H1 (cell line): ENCODE measurements around the gene EPB41L4B. TPM values are rescaled to one million over a fixed set of nuclear protein-coding genes. Genes with fewer than 3 reads are reported as not detected.

Experiments used
- CTCF ChIA-PET: fragments of 300-600 bp; sonication (Branson Sonifier 250); formaldehyde crosslinking; loops from one replicate; lab custom pipeline; 2021; ENCODE audit not compliant: partially characterized antibody; lab: Charles Lee
- POLR2A ChIA-PET: fragments of 300-600 bp; sonication (Branson Sonifier 250); formaldehyde crosslinking; loops from one replicate; lab custom pipeline; 2021; ENCODE audit warnings: inconsistent platforms; ENCODE audit not compliant: partially characterized antibody; lab: Charles Lee
- DNase-seq, 2 experiments: peaks; one replicate each; pipeline versions ENCODE4 v3.0.0 to v3.0.0-alpha.2; 2010 to 2022; ENCODE audit warnings: low spot score in 2 of 2, low read depth in 1 of 2, mixed read lengths in 1 of 2
- FAIRE-seq: peaks from 2 replicates; lab custom pipeline; 2011; peaks lifted over from hg19 to GRCh38; lab: Jason Lieb, UNC
- H2AFZ ChIP-seq: 2 replicates; pipeline ENCODE4 v1.8.1; 2012; ENCODE audit warnings: low read length, inconsistent platforms
- H2AK5ac ChIP-seq: 2 replicates; pipeline ENCODE4 v1.6.1; 2013; ENCODE audit warnings: low read depth, low read length
- H2BK120ac ChIP-seq: replicated peaks from 2 replicates; pipeline ENCODE3; 2013; ENCODE audit warnings: low read depth, low read length, inconsistent platforms
- H2BK12ac ChIP-seq: 2 replicates; pipeline ENCODE4 v1.6.1; 2013; ENCODE audit warnings: low read depth, low read length
- H2BK15ac ChIP-seq: 2 replicates; pipeline ENCODE4 v1.6.1; 2013; ENCODE audit warnings: low read length
- H2BK20ac ChIP-seq: 2 replicates; pipeline ENCODE4 v1.6.1; 2013; ENCODE audit warnings: low read length
- H2BK5ac ChIP-seq: 2 replicates; pipeline ENCODE4 v1.6.1; 2013; ENCODE audit warnings: low read depth, low read length
- H3K14ac ChIP-seq: 2 replicates; pipeline ENCODE4 v1.6.1; 2013; ENCODE audit warnings: inconsistent platforms; ENCODE audit not compliant: insufficient read length
- H3K18ac ChIP-seq: 2 replicates; pipeline ENCODE4 v1.6.1; 2013; ENCODE audit warnings: low read length; ENCODE audit errors: extremely low read depth
- H3K23ac ChIP-seq: 2 replicates; pipeline ENCODE4 v1.6.1; 2013; ENCODE audit warnings: inconsistent platforms; ENCODE audit not compliant: insufficient read length
- H3K23me2 ChIP-seq: 2 replicates; pipeline ENCODE4 v1.6.1; 2013; ENCODE audit warnings: low read depth, low read length
- H3K27ac ChIP-seq: 2 replicates; pipeline ENCODE4 v1.6.1; 2011; ENCODE audit warnings: low read depth, low read length, inconsistent platforms
- H3K27me3 ChIP-seq, 4 experiments: replicated peaks in 1 of 4; 1 replicate in 1 of 4; 2 replicates in 3 of 4; pipeline versions ENCODE4 v1.6.1 to v1.8.1; 2011 to 2013; ENCODE audit warnings: low read length in 3 of 4, mild to moderate bottlenecking in 3 of 4, inconsistent platforms in 2 of 4, mixed read lengths in 2 of 4, moderate library complexity in 1 of 4; ENCODE audit not compliant: control insufficient read depth in 3 of 4, insufficient read depth in 3 of 4; ENCODE audit errors: extremely low read depth in 1 of 4
- H3K36me3 ChIP-seq, 4 experiments: 2 replicates each; pipeline versions ENCODE4 v1.6.1 to v1.8.1; 2011 to 2013; ENCODE audit warnings: mild to moderate bottlenecking in 4 of 4, low read length in 3 of 4, moderate library complexity in 2 of 4, control low read depth in 1 of 4, inconsistent platforms in 1 of 4; ENCODE audit not compliant: insufficient read depth in 4 of 4, control insufficient read depth in 2 of 4
- H3K4ac ChIP-seq: replicated peaks from 2 replicates; pipeline ENCODE3; 2013; ENCODE audit warnings: low read length, low read depth, mixed read lengths, inconsistent platforms; ENCODE audit not compliant: insufficient read length
- H3K4me1 ChIP-seq, 4 experiments: replicated peaks in 1 of 4; 1 replicate in 1 of 4; 2 replicates in 3 of 4; pipeline versions ENCODE4 v1.6.1 to v1.8.1; 2011 to 2013; ENCODE audit warnings: low read length in 3 of 4, inconsistent platforms in 2 of 4, mixed read lengths in 1 of 4; ENCODE audit not compliant: insufficient read depth in 4 of 4, control insufficient read depth in 3 of 4
- H3K4me2 ChIP-seq, 2 experiments: 2 replicates each; pipeline versions ENCODE4 v1.6.1 to v1.8.1; 2011 to 2013; ENCODE audit warnings: low read depth in 2 of 2, low read length in 2 of 2, control low read depth in 1 of 2, inconsistent platforms in 1 of 2, mild to moderate bottlenecking in 1 of 2; ENCODE audit not compliant: insufficient read depth in 1 of 2
- H3K4me3 ChIP-seq, 4 experiments: fragments of 200-600, 300-600 bp in 1 of 4; sonication (generic), shearing (Covaris generic), sonication (Bioruptor Twin) in 1 of 4; 2 replicates each; pipeline versions ENCODE4 v1.5.1 to v1.8.1; 2011 to 2016; ENCODE audit warnings: low read length in 4 of 4, low read depth in 3 of 4, control low read depth in 2 of 4, inconsistent platforms in 2 of 4, mild to moderate bottlenecking in 2 of 4, mixed read lengths in 1 of 4, moderate library complexity in 1 of 4; ENCODE audit not compliant: insufficient read depth in 2 of 4; ENCODE audit errors: extremely low read depth in 1 of 4
- H3K56ac ChIP-seq: replicated peaks from 2 replicates; pipeline ENCODE3; 2013; ENCODE audit warnings: low read depth, mild to moderate bottlenecking, mixed read lengths, low read length, inconsistent platforms; ENCODE audit not compliant: insufficient read length
- H3K79me1 ChIP-seq: 2 replicates; pipeline ENCODE4 v1.6.1; 2013; ENCODE audit warnings: low read depth, low read length, control low read depth
- H3K79me2 ChIP-seq, 2 experiments: 2 replicates each; pipeline versions ENCODE4 v1.6.1 to v1.8.1; 2012 to 2013; ENCODE audit warnings: low read length in 2 of 2, mild to moderate bottlenecking in 2 of 2, inconsistent platforms in 1 of 2; ENCODE audit not compliant: insufficient read depth in 2 of 2, control insufficient read depth in 1 of 2
- H3K9ac ChIP-seq, 4 experiments: replicated peaks in 1 of 4; 1 replicate in 1 of 4; 2 replicates in 3 of 4; pipeline versions ENCODE4 v1.6.1 to v1.8.1; 2011 to 2013; ENCODE audit warnings: low read depth in 3 of 4, low read length in 3 of 4, control low read depth in 2 of 4, mild to moderate bottlenecking in 2 of 4, moderate library complexity in 2 of 4, inconsistent platforms in 1 of 4; ENCODE audit errors: extremely low read depth in 1 of 4
- H3K9me3 ChIP-seq, 2 experiments: 2 replicates each; pipeline versions ENCODE4 v1.6.1 to v1.8.1; 2012 to 2013; ENCODE audit warnings: mild to moderate bottlenecking in 2 of 2, moderate library complexity in 2 of 2, control low read depth in 1 of 2, inconsistent platforms in 1 of 2, low read depth in 1 of 2, low read length in 1 of 2, mixed read lengths in 1 of 2; ENCODE audit not compliant: insufficient read depth in 2 of 2
- H4K20me1 ChIP-seq, 2 experiments: replicated peaks in 1 of 2; 2 replicates each; pipeline versions ENCODE3 to v1.8.1; 2011 to 2013; ENCODE audit warnings: inconsistent platforms in 2 of 2, low read length in 2 of 2, mild to moderate bottlenecking in 1 of 2; ENCODE audit not compliant: insufficient read depth in 2 of 2, control insufficient read depth in 1 of 2
- H4K5ac ChIP-seq: 2 replicates; pipeline ENCODE4 v1.6.1; 2013; ENCODE audit warnings: low read length, low read depth, mixed read lengths, inconsistent platforms; ENCODE audit not compliant: insufficient read length
- H4K8ac ChIP-seq: 2 replicates; pipeline ENCODE4 v1.8.0; 2013; ENCODE audit warnings: mild to moderate bottlenecking, moderate library complexity, low read length, inconsistent platforms; ENCODE audit not compliant: insufficient read depth; ENCODE audit errors: extremely low read depth
- H4K91ac ChIP-seq: replicated peaks from 2 replicates; pipeline ENCODE3; 2013; ENCODE audit warnings: low read length, mixed read lengths, inconsistent platforms; ENCODE audit not compliant: insufficient read length
- ASH2L ChIP-seq: fragments of 200-600, 300-600 bp; sonication (generic); IDR thresholded peaks from one replicate; pipeline ENCODE4 v1.7.1; 2017; ENCODE audit warnings: low read length
- BACH1 ChIP-seq: IDR thresholded peaks from 2 replicates; pipeline ENCODE4 v1.6.1; 2012; ENCODE audit warnings: low read length, improper control_type of control experiment
- CBX5 ChIP-seq: fragments of 300-800, 300-1000 bp; sonication (generic); IDR thresholded peaks from 2 replicates; pipeline ENCODE4 v1.7.1; 2016; ENCODE audit warnings: antibody characterized with exemption, low read length, low read depth
- HDAC6 ChIP-seq: IDR thresholded peaks from one replicate; pipeline ENCODE4 v1.7.1; 2012; ENCODE audit warnings: low read depth, mild to moderate bottlenecking, inconsistent platforms, low read length, moderate library complexity
- KDM4A ChIP-seq: IDR thresholded peaks from one replicate; pipeline ENCODE4 v1.7.1; 2012; ENCODE audit warnings: low read depth, mild to moderate bottlenecking, moderate library complexity, low read length, inconsistent platforms; ENCODE audit not compliant: severe bottlenecking
- NANOG ChIP-seq: IDR thresholded peaks from 2 replicates; pipeline ENCODE4 v1.6.1; 2011; ENCODE audit warnings: low read length, low read depth, mild to moderate bottlenecking, inconsistent platforms; ENCODE audit not compliant: insufficient read depth, poor library complexity, severe bottlenecking
- SAP30 ChIP-seq: fragments of 300-600 bp; sonication (generic); IDR thresholded peaks from 2 replicates; pipeline ENCODE4 v1.7.1; 2012; ENCODE audit warnings: low read length, moderate library complexity, mild to moderate bottlenecking, inconsistent platforms; ENCODE audit not compliant: insufficient read depth, insufficient replicate concordance
- WGBS, 2 experiments: shearing (Covaris generic) in 1 of 2; methylation state at CpG; one replicate each; pipeline versions ENCODE4 v1.1.6 to v1.1.7; 2013 to 2015; ENCODE audit warnings: low lambda C conversion rate in 2 of 2, mixed read lengths in 2 of 2, inconsistent platforms in 1 of 2, low coverage in 1 of 2, missing lambda C conversion rate in 1 of 2; ENCODE audit not compliant: insufficient replicate concordance in 2 of 2, insufficient coverage in 1 of 2, insufficient read length in 1 of 2; ENCODE audit errors: extremely low coverage in 1 of 2, missing lambda C conversion rate in 1 of 2; 5-methylcytosine and 5-hydroxymethylcytosine counted together
- polyA plus RNA-seq, 7 experiments: library from polyadenylated mRNA; depleted of rRNA in 3 of 7; stranded (reverse) in 5 of 7; unstranded in 2 of 7; fragments of >200 nt in 5 of 7; fragments of 200-250 nt in 2 of 7; gene quantifications; 1 replicate in 5 of 7; 2 replicates in 1 of 7; 4 replicates in 1 of 7; pipeline versions ENCODE4 v1.2.1 to v1.2.3, GENCODE V29; 2011 to 2013; ENCODE audit warnings: missing spikeins in 2 of 7, mixed read lengths in 2 of 7
- total RNA-seq: library from RNA; stranded (reverse); fragmentation: NEBNext Ultra II Directional; extraction: Animal tissue kit (Norgen Biotek cat#: 25700); gene quantifications from 2 replicates; pipeline ENCODE4 v1.2.1, GENCODE V29; 2021

Gene EPB41L4B
- total and polyA plus RNA-seq, 2 of the 8 experiments (the other 6 are each of a cell fraction or from before 2014, with no cell fraction given): 11.9 to 25.0 TPM

- Histone ChIP-seq H3K4me3 (no peak overlapping the region), H3K56ac (no peak overlapping the region), H3K14ac (no peak overlapping the region), H4K8ac (no peak overlapping the region), H2AFZ (no peak overlapping the region), H2BK5ac (no peak overlapping the region), H3K4me2 (no peak overlapping the region), H3K23me2 (no peaks in the 10 kb centered on the region; the same call in 1 of the 2 replicates), H4K5ac (no peak overlapping the region), H2BK20ac (no peak overlapping the region), H3K9ac (no peak overlapping the region), H2BK120ac (no peak overlapping the region), H3K4ac (no peak overlapping the region), H2BK15ac (no peak overlapping the region), H3K36me3 (no peaks in the 10 kb centered on the region), H3K4me1 (0 out of 7 replicates have a peak, but pooled peaks cover 0 to 2% (median 0%) of the 10 kb centered on the region in 4 experiments), H3K27ac (no peak overlapping the region), H4K91ac (no peak overlapping the region), H3K18ac (no peak overlapping the region), H2BK12ac (no peak overlapping the region), H3K23ac (no peak overlapping the region), H3K9me3 (no peaks in the 10 kb centered on the region), H2AK5ac (no peak overlapping the region), H4K20me1 (no peaks in the 10 kb centered on the region), H3K79me1 (no peaks in the 10 kb centered on the region), H3K27me3 (no peaks in the 10 kb centered on the region; a peak in 1 of 7 replicates), H3K79me2 (no peaks in the 10 kb centered on the region)
- DNase-seq (no peak), FAIRE-seq (no peak)
- ChIA-PET CTCF (interaction anchor here (1.1 to 3.2 kb wide), 7 partner anchors 11 to 218 kb away, joined by 3 to 14 read pairs (median 4); no protein-coding TSS in a partner anchor), POLR2A (no interaction called here)
- 90% methylated on average over 9 of the region's 9 CpGs; no CpG with 5 or more reads in 1 of the 2 experiments for WGBS, 2 experiments
- no peak for TF ChIP-seq SAP30
- no peak for TF ChIP-seq ASH2L
- no peak for TF ChIP-seq HDAC6
- no peak for TF ChIP-seq CBX5
- TF ChIP-seq NANOG: no peak
- TF ChIP-seq BACH1: no peak
- TF ChIP-seq KDM4A: no peak
Measured at GRCh38 chr9:109186857-109187520, 133.9 kb downstream of the EPB41L4B start.
